Suppressor macrophage treated with lipopolysaccharide for 1 hour (primary cell): ENCODE data around the gene SCN7A.
"Not testable (repeated sequence)": the region's sequence is repeated elsewhere in the genome, so short reads cannot be mapped to it uniquely, and the experiment has no call there.

ENCODE experiments used
- DNase-seq, 3 donors: peaks; one replicate each; pipeline ENCODE4 v3.0.0-alpha.2; 2020 to 2022

The SCN7A gene

GRCh38 chr2:166393008-166393407 is 101.0 kb downstream of the SCN7A start:
- no peak for DNase-seq

DNA sequence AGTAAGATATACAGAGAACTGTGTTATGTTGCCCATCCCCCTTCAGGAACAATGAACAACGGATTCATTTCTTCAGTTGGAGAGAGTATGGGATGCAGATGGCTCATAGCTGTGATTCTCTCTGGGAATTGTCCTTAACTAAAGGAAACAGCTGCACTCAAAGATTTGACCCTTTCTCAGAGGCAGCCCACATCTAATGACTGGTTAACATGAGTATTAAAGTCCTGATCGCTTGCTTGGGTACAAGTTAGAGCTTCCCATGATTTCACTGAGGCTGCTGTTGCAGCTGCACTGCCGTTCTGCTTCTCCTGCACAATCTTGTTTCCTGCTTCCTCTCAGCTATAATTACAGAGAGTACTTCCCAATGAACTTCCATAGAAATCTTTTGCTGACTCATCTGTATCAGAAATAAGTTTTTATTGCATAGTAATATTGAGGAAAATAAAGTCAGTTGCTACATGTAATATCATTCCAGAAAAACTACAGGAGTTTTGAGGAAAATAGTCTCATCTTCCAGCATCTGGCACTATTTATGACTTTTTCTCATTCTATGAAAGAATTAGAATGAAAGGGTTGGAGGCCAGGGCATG is 105.5 kb downstream of the SCN7A start:
- no peak for DNase-seq

DNA sequence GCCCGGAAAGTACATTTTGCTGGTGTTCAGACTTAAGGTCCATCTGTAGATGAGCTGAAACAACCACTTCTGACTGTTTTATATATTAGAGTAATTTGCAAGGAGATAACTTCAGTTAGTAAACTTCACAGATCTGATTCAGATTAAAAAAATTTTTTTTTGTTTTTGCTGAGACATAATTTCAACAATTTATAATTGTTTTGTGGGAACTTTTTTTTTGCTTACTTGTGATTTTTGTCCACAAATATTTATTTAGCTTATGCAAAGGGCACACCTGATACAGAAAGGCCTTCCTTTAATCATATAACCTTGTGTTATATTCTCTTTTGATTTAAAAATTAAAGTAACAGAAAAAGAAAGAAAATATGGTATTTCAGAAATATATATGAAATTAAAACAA is 108.7 kb downstream of the SCN7A start:
- no peak for DNase-seq

DNA sequence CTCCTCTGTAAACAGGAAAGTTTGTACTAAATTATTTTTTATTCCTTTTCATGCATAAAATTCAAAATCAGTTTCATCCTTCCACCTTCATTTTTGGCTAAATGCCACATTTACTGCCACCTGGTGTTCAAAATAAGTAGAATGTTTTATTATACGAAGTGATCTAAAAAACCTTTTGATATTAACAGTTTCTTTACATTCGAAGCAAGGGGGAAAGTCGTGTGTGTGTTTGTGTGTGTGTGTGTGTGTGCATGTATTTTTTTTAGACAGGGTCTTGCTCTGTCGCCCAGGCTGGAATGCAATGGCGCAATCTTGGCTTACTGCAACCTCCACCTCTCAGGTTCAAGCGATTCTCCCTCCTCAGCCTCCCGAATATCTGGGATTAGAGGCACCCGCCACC is 109.3 kb downstream of the SCN7A start:
- peak; percentile 47 to 66 (median 57) for DNase-seq

DNA sequence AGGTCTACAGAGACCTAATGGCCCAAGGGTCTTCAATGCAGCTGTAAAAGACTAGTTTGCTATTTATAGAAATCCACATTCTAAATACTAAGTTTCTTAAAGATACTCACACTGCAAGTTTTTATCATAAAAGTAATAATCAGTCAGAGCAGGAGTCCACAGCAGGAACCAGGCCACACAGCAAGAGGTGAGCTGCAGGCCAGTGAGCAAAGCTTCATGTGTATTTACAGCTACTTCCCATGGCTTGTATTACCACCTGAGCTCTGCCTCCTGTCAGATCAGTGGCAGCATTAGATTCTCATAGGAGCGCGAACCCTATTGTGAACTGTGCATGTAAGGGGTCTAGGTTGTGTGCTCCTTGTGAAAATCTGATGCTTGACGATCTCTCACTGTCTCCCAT is 111.6 kb downstream of the SCN7A start:
- DNase-seq, result no peak

DNA sequence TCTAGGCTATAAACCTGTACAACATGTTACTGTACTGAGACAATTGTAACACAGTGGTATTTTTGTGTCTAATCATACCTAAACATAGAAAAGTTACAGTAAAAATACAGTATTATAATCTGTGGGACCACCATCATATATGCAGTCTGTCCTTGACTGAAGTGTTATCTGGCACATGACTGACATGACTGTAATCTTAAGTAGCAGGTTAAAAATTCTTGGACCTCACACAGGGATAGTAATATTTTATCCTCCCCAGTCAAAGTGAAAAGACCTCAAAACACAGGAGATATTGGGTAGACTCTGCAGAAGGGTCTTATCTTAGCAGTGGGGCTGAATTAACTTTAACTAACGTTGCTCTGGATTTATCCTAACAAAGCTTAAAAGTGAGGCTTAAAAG is 113.4 kb downstream of the SCN7A start:
- no peak for DNase-seq

GRCh38 chr2:166376873-166377272 is 117.2 kb downstream of the SCN7A start:
- DNase-seq, result no peak

DNA sequence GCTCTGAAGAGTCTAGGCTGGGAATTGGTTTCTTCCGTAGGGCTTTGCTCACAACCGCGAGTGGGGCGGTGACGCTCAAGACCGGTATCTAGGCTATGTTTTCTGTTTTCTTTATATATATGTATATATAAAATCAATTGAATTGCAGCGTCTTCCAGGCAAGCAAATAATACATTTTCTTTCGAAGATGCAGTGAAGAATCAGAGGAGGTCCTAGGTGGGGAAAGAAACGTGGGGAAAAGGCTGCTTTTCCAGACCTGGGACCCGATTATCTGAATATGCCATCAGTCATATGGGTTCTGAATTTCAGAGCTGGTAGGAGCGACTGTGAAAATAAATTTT is 117.6 kb downstream of the SCN7A start:
- no peak for DNase-seq

GRCh38 chr2:166375736-166376487 is 118.1 kb downstream of the SCN7A start, which contains the start of gene SCN9A:
Gene SCN9A (minus strand): TSS chr2:166375944. CDS start chr2:166311756, 64,188 bp downstream.
- DNase-seq, result peak; percentile 48 to 79 (median 74)

DNA sequence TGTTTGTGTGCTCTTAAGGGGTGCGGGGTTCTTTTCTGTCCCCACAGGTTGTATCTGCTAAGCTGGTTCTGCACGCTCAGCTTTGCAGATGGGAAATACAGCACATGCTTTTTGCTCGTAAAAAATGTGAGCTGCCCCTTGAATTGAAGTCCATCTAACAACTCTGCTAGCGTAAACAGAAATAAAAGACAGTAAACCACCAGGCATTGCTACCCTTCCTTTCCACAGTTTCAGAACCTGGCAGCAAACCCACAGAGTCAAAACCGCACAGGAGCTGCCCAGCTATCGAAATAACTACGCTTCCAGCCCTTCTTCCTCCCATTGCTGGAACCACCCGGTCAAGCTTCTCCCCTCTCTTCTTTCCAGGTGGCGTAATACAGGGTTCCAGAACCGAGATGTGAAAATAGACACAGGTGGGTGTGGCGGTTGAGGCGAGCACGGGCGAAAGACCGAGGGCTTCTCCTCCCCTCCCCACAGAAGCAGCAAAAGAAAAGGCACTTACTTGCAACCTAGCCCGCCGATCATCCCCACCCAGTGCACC is 118.8 kb downstream of the SCN7A start:
- peak in 1 of 3 donors; percentile 3 for DNase-seq

DNA sequence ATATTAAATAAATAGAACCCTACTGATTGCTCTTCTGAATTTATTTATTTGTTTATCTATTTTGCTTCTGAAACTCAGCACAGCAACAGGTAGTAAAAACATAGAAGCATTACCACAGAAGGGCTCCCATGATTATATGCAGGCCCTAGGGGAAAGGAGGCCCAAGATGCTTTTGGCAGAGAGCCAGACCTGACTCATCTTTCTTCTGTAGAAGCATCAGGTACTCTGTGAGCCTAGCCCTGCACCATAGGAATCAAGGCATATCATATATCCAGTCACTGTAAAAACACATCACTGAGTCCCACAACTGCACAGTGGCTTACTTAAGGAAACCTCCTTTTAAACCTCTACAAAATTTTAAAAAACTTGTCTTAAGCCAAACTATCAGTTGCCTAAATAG is 120.1 kb downstream of the SCN7A start:
- DNase-seq, result no peak

GRCh38 chr2:166373539-166373938 is 120.5 kb downstream of the SCN7A start:
- no peak for DNase-seq

- DNase-seq, result no peak
These were observed 120.9 kb downstream of the SCN7A start for GRCh38 chr2:166373105-166373504.

GRCh38 chr2:166372046-166372445 is 122.0 kb downstream of the SCN7A start:
- DNase-seq, result no peak

GRCh38 chr2:166365803-166366420 is 128.1 kb downstream of the SCN7A start:
- no peak for DNase-seq

GRCh38 chr2:166365239-166365638 is 128.8 kb downstream of the SCN7A start:
- DNase-seq, result no peak

GRCh38 chr2:166364476-166365161 is 129.4 kb downstream of the SCN7A start:
- DNase-seq, result no peak

- peak; percentile 15 to 56 (median 51) for DNase-seq
These were observed 132.5 kb downstream of the SCN7A start for GRCh38 chr2:166361351-166362153.

GRCh38 chr2:166360906-166361305 is 133.1 kb downstream of the SCN7A start:
- DNase-seq, result no peak

GRCh38 chr2:166360426-166360825 is 133.6 kb downstream of the SCN7A start:
- DNase-seq, result no peak

DNA sequence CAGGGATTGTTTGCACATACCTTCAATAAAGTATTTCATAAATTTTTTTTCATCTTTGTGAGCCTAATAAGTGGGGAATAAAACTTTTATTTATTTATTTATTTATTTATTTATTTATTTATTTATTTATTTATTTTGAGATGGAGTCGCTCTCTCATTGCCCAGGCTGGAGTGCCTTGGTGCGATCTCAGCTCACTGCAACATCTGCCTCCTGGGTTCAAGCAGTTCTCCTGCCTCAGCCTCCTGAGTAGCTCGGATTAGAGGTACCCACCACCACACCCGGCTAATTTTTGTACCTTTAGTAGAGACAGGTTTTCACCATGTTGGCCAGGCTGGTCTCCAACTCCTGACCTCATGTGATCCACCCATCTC is 136.1 kb downstream of the SCN7A start:
- not testable (repeated sequence) for DNase-seq
